ENCODE data around the gene GALNT17.
"Not testable (repeated sequence)": the region's sequence is repeated elsewhere in the genome, so short reads cannot be mapped to it uniquely, and the experiment has no call there.

GALNT17 gene

GRCh38 chr7:71171476-71171875 is 39.5 kb downstream of the GALNT17 start:
- no peak for DNase-seq (ENCODE audit: low read depth)

GRCh38 chr7:71173955-71174354 is 42.0 kb downstream of the GALNT17 start:
- no peak for DNase-seq (ENCODE audit: low read depth)

GRCh38 chr7:71182438-71182935 is 50.5 kb downstream of the GALNT17 start:
- DNase-seq (ENCODE audit: low read depth) = no peak

GRCh38 chr7:71184136-71184535 is 52.2 kb downstream of the GALNT17 start:
- DNase-seq (ENCODE audit: low read depth) = no peak

- no peak for DNase-seq (ENCODE audit: low read depth)
These were observed 52.7 kb downstream of the GALNT17 start for GRCh38 chr7:71184609-71185008.

- DNase-seq (ENCODE audit: low read depth) = no peak
These were observed 54.7 kb downstream of the GALNT17 start for GRCh38 chr7:71186535-71187057.

GRCh38 chr7:71191771-71192170 is 59.8 kb downstream of the GALNT17 start:
- no peak for DNase-seq (ENCODE audit: low read depth)

- DNase-seq (ENCODE audit: low read depth) = no peak
These were observed 61.3 kb downstream of the GALNT17 start for GRCh38 chr7:71193099-71193810.

- DNase-seq (ENCODE audit: low read depth) = no peak
These were observed 66.4 kb downstream of the GALNT17 start for GRCh38 chr7:71198391-71198790.

GRCh38 chr7:71198887-71199286 is 66.9 kb downstream of the GALNT17 start:
- DNase-seq (ENCODE audit: low read depth) = no peak

- DNase-seq (ENCODE audit: low read depth) = no peak
These were observed 74.2 kb downstream of the GALNT17 start for GRCh38 chr7:71206184-71206583.

- no peak for DNase-seq (ENCODE audit: low read depth)
These were observed 76.9 kb downstream of the GALNT17 start for GRCh38 chr7:71208881-71209280.

GRCh38 chr7:71209484-71209883 is 77.5 kb downstream of the GALNT17 start:
- DNase-seq (ENCODE audit: low read depth) = not testable (repeated sequence)

- DNase-seq (ENCODE audit: low read depth) = no peak
These were observed 78.3 kb downstream of the GALNT17 start for GRCh38 chr7:71210220-71210619.

- DNase-seq (ENCODE audit: low read depth) = not testable (repeated sequence)
These were observed 80.5 kb downstream of the GALNT17 start for GRCh38 chr7:71212433-71212832.

- DNase-seq (ENCODE audit: low read depth) = no peak
These were observed 84.3 kb downstream of the GALNT17 start for GRCh38 chr7:71216211-71216610.

- DNase-seq (ENCODE audit: low read depth) = no peak
These were observed 88.3 kb downstream of the GALNT17 start for GRCh38 chr7:71220210-71220695.

GRCh38 chr7:71221049-71221448 is 89.1 kb downstream of the GALNT17 start:
- no peak for DNase-seq (ENCODE audit: low read depth)

GRCh38 chr7:71221549-71221948 is 89.6 kb downstream of the GALNT17 start:
- no peak for DNase-seq (ENCODE audit: low read depth)

- DNase-seq (ENCODE audit: low read depth) = no peak
These were observed 95.2 kb downstream of the GALNT17 start for GRCh38 chr7:71227126-71227525.

- no peak for DNase-seq (ENCODE audit: low read depth)
These were observed 97.2 kb downstream of the GALNT17 start for GRCh38 chr7:71229148-71229547.

GRCh38 chr7:71229699-71230098 is 97.8 kb downstream of the GALNT17 start:
- no peak for DNase-seq (ENCODE audit: low read depth)

GRCh38 chr7:71235253-71235652 is 103.3 kb downstream of the GALNT17 start:
- DNase-seq (ENCODE audit: low read depth) = no peak

Data from stromal cell of bone marrow (primary cell).